Stimulated activated CD4-positive, alpha-beta T cell treated with anti-CD3 and anti-CD28 coated beads, Interleukin-1b, Interleukin-23, amount 100 ng/mL, for 4 hours (primary cell): ENCODE data around the gene TINCR.

ENCODE experiments used
- DNase-seq, 2 donors: peaks; one replicate each; pipeline ENCODE4 v3.0.0-alpha.2; 2020; ENCODE audit warnings: low read depth in 2 of 2

Gene TINCR

DNA sequence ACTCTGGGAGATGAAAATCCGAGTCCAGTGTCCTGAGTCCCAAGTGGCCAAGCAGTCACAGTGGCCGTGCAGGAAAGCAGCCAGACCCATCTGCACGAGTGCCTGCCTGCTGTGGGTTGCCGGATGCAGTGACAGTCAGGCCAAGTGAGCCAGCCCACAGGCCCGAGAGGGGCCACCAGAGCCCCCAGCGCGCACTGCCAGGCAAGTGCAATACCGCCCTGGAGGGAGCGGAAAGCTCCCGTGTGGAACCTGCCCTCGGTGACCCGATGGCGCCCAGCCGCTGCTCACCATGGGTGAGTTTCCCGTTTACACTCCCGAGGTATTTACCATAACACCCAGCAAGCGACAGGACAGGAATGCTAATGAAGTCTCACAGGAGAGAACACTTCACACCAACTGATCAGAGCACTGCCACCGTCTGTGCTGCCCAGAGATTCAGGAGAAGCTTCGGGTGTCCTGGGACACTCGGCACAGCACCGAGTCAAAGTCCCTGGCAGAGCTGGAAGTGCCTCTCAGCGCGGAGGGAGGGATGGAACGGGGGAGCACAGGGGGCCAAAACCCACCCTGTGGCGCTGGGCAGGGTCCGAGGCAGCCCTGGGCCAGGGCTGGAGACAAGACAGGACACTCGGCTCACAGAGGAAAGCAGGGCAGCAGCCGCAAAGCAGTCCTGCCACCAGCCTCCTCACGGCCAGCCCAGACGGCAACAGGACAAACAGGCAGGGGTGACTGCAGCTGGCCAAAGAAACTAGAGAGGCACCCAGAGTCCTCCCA lies 21.3 kb upstream of the TINCR start:
- DNase-seq, result no peak

DNA sequence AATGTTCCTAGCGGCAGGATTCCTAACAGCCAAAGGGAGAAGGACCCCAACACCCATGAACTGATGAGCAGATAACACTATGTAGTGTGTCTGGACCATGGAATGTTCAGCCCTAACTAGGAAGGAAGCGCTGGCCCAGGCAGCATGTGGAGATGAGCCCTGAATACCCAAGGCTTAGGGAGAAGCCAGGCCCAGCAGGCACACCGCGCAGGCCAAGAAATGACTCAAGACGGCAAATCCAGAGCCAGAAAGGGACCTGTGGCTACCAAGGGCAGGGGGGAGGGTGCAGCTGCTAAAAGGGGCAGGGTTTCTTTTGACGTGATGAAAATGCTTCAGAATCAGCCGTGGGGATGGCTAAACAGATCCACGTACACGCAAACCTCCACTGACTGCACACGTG lies 20.7 kb upstream of the TINCR start:
- no peak for DNase-seq

DNA sequence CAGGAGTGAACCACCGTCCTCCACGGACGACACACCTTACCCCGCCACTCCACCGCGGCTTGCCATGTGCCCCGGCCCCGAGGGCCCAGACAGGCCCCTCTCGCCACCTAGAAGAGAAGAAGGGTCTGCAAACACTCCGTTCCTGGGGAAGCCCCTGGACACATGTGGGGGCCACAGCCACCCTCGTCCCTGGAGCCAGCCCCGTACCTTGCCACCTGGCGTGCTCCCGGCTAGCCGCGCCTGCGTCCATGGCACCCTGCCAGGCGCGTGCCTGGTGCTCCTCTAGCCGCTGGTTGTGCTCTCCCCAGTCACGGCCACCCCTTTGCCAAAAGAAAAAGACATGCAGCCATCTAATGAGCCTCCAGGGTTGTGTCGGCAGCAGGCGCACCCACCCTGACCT lies 19.9 kb upstream of the TINCR start:
- no peak for DNase-seq

DNA sequence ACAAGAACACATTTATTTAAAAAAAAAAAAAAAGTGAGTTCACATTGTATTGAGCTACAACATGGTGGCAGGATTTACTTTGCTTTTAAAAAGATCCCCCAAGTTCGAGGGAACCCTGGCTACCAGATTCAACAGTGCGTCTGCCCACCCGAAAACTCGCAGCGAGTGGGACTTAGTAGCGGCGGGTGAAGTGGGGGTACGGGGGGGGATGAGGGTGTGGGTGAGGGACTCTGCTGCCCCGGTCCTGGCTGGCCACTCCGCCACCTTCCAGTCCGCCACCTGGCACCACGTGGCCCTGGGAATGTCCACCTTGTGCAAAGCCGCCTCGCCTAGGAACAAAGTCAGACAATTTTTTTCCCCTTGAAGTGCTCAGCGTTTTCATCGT lies 19.3 kb upstream of the TINCR start:
- no peak for DNase-seq

DNA sequence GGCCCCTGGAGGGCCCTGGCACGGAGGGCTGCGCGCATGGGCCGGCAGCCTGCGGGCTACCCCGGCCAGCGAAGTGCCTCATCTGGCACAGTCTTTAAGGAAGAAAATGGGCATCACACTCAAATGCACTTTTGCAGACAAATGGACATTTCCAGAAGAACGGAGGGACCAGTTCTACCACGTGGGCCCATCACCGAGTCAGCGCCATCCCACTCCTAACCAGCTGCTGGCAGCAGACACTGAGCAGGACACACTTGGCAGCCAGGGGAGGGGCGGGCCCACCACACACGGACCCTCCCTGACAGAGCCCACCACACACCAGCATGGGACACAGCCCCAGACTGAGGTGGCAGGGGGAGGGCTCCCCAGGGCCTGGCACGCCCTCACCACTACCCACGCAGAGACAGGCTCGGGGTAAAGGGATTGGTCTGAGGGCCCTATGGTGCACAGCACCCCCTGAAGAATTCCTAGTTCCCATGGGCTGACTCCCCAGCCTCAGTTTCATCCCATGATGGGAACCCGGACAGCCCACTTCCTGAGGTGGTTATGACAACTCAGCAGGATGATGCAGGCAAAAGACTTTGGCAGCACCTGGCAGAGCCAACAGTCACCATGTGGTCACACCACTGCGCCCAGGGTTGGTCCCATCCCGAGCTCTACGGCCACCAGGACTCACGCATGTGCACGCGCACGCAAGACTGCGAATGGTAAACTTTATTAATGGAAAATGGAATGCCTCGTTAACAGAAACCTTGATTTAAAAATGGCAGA lies 18.7 kb upstream of the TINCR start:
- no peak for DNase-seq

DNA sequence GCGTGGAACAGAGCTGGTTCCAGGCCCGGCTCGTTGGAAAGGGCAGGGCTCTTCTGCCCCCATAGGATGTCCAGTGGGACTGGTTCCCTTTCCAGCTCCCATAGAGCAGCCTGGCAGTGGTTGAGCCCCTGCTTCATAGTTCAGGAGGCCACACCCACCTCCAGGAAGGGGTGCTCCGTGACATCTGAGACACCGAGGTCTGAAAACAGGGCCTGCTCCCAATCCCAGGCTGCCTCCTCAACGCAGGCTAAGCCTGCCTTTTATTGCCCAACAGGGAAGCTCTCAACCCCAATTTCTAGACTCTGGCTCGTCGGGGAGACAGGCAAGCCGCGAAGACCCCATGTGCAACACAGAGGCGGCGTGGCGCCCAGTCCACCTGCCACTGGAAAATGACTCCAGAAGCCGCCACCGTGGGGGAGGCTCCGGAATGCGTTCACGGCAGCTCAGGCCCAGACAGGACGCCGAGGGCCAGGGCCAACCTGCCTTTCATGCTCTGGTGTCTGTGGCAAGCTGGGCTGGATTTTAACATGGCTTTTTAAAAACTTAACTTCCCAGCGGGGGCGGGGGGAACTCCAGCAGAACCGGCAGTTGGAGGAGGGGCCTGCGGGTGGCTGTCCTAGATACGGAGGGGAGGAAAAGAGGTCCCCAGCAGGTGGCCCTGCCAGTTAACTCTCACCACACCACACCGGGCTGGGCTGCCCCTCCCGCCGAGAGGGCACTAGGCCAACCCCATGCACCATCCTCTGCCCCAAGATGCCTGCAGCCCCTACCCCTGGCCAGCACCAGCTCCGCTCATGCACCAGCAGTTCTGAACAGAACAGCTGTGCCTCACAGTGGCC lies 17.9 kb upstream of the TINCR start:
- DNase-seq, result peak; percentile 18 to 42

DNA sequence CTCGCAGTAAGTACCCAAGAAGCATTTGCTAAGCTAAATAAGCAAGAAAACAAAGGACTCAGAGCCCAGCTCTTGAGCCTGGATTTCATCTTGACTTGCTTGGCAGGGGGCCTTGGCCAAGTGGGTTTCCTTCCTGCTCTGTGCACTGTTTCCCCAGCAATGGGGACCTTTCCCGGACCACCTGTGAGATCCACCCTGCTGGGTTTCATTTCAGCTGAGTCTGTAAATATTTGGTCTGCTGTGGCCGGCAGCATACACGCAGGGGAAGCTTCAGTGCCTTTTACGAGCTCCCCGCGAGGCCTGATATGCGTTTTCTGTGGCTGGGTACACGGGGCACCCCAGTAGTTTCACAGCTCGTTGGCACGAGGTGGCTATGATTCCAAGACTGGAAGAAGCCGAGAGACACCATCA lies 12.4 kb upstream of the TINCR start:
- no peak for DNase-seq

DNA sequence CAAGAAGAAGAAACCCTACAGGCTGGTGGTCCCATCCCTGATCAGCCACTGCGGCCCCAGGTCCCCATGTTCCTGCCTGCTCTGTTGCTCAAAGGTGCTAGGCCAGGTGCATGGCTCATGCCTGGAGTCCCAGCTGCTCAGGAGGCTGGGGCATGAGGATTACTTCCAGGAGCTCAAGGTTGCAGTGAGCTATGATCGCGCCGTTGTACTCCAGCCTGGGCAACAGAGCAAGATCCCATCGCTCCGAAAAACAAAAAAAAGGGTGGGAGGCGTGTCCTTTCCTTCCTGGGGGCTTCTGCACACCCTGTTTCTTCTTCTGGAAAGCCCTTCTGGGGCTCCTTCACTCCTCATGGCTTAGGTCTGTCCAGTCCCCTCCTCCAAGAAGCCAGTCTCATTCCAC lies 11.9 kb upstream of the TINCR start:
- DNase-seq, result no peak

DNA sequence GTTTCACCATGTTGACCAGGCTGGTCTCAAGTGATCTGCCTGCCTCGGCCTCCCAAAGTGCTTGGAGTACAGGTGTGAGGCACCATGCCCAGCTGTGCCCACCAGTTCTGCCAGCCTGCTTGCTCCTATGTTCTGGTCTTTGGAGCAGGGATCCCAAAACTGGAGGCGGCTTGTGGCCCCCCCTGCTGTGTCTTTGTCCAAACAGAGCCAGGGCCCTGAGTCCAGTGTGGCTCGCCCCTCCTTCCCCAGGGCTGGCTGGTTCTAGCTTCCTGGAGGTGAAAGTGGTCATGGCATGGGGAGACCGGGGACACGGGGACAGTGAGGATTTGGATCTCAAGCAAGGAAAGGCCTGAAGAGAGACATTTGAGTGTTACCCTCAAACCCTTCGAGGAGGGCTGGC lies 11.5 kb upstream of the TINCR start:
- DNase-seq, result no peak

DNA sequence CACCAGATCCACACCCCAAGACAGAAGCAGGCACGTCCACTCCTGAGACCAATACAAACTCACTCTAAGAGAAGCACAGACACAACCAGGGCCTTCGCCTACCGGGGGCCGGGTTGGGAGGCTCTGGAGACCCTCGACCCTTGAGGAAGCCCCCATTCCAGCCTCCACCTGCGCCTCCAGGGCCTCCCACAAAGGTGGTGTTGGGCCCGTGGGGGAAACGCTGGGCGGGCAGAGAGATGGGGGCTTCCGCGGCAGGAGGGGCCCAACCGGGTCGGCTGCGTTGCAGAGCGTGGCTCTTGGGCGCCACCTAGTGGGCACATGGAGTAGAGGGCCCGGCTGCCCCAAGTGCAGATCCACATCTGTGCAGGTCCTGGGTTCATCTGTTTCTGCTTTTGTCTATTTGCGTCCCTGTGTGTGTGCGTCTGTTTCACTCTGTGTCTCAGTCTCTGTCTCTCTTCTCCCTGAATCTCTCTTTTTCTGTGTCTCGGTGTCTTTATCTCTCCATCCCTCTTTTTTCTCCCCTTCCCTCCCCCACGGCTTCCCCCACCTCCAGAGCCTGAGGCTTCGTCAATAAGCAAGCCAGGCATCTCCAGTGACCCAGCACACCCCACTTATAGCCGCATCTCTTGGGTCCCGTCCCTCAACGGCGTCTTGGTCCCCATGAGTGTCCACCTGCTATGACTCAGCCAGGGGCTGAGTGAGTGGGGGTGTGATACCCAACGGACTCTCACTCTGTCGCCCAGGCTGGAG lies 10.5 kb upstream of the TINCR start:
- peak; percentile 70 for DNase-seq

DNA sequence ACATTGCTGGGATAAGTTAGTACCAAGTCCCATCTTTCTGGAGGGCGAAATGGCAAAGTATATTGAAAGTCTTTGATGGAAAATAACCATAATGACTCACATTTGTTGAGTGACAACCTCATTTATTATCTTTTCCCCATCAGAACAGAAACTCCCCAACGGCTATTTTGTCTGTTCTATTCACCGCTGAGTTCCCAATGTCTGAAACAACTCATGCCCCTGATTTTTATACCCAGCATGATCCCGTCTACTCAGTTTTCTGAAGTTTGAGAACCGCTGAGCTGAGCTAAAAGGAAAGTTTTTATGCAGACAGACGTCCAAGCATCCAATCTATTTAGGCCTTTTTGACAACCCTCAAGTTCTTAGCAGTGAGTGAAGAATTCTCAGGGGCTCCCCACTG lies 7.8 kb upstream of the TINCR start:
- DNase-seq, result no peak

DNA sequence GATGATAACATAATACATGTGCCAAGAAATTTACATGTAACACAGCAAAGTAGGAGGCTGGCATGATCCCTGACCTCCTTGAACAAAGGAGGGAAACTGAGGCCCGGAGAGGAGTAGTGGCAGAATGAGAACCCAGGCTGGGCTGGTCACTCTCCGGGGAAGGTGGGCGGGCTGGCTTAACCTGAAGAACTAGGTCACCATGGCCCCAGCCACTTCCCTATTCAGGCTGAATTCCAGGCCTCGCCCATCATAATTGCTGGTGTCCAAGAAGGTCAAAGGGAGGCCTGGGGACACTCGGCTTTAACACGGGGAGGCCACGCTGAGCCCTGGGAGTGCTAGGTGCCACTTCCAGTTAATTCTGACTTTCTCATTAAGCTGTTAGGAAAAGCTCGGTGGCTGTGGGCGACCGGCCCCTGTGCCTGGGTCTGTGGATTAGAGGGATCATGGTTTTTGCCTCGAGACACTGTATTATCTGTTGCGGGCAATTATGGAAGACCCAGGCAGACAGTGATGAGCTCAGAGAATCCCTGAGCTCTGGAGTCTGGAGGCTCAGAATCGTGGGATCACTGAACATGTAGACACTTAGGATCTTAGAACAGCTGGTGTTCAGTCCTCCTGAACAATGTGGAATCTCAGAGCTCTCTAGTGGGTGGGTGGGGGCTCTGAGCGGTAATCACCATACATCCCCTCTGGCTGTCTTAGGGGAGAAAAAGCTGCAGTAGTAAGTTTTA lies 5.0 kb upstream of the TINCR start:
- DNase-seq, result no peak

DNA sequence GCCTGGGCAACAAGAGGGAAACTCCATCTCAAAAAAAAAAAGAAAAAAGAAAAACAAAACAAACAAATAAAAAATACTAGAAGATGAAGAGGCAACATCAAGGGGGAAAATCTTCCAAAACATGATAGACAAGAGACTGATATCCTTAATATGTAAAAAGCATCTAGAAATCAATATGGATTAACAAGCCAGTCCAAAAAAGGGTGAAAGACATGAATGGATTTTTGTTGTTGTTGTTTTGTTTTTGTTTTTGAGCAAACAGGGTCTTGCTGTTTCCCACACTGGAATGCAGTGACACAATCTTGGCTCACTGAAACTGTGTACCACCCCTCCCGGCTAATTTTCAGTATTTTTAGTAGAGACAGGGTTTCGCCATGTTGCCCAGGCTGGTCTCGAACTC lies 4.0 kb upstream of the TINCR start:
- no peak for DNase-seq

DNA sequence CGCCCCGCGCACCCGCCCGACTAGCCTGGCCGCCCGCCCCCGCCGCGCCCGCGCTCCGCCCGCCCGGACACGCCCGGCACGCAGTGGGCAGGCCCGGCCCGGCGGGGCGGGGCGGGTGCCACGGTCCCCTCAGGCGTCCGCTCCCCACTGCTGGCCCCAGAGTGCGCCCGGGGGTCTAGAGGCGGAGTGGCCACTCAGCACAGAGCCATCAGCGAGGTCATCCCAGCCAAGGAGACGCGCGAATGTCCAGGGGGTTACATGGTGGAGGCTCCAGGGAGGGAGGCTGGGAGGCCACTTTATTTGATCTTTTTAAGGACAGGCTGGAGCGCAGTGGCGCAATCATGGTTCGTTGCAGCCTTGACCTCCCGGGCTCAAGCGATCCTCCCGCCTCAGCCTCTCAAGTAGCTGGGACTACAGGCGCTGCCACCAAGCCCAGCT lies 236 bp upstream of the TINCR start:
- DNase-seq, result no peak

DNA sequence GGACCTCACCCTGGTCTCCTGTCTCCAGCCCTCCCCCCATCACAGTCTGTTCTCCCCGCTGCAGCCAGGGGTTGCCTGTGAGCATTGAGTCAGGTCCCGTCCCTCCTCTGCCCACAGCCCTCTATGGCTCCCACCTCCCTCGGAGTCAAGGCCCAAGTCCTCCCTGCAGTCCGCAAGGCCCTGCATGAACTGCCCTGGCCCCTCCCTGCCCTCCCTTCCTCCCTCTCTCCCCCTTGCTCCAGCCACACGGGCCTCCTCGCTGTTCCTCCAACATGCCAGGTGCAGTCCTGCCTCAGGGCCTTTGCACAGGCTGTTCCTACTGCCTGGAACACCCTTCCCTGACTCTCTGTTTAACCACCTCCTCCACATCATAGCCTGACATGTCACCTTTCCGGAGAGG lies 2.8 kb downstream of the TINCR start:
- no peak for DNase-seq

DNA sequence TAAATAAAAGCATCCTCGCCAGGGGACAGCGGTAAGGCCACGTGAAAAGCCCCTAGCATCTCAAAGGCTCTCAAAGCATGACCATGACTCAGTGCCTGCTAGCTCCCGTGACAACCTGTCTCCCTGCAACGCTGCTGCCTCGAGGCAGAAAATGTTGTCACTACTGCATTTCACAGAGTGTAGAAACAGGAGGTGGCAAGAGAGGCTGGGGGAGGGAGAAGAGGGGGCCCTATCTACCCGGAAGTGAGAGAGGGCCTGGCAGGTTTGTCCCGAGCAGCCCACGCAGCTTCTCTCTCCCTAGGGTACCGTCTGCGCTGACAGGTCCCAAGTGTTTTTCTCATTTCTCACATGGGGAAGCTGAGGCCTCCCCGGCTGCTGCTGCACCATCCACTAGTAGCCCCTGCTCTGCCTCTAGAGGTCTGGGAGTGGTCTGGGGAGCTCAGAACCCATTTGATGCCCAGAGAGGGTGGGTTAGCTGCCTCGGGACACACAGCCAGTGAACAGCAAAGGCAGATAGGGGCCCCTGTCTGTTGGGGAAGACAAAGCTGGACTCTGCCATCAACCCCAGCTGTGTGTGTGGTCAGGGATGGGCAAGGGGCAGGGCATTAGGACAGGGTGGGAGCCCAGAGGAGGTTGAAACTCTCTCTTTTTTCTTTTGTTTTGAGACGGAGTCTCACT lies 3.7 kb downstream of the TINCR start:
- no peak for DNase-seq

DNA sequence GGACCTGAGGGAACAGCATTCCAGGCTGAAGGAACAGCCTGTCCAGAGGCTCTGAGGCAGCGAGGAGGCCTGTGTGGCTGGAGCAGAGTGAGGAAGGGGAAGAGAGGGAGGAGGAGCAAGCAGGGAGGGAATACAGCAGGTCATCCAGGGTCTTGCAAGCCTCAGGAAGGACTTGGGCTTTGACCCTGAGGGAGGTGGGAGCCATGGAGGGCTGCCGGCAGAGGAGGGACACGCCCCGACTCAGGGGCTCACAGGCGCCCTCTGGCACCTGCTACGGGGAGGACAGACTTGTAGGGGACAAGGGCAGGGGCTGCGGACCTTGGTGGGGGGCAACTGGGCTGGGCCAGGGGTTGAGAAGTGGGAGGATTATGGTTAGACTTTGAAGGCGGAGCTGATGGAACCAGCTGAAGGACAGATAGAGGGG lies 4.7 kb downstream of the TINCR start:
- no peak for DNase-seq

DNA sequence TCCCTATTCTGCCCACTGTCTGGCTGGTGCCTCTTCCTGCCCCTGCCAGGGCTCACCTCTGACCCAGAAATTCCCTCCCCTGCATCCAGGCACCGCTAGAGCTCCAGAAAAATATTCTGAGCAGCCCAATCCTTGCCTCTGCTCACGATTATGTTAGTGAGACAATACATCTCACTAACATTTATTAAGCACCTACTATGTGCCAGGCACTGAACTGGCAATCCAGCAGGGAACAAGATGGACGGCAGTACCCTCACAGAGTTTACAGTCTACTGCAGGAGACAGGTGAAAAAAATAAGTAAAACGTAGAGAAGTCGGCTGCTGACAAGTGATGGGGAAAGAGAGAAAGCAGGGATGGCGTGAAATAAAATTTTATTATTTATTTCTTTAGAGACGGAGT lies 5.5 kb downstream of the TINCR start:
- no peak for DNase-seq

DNA sequence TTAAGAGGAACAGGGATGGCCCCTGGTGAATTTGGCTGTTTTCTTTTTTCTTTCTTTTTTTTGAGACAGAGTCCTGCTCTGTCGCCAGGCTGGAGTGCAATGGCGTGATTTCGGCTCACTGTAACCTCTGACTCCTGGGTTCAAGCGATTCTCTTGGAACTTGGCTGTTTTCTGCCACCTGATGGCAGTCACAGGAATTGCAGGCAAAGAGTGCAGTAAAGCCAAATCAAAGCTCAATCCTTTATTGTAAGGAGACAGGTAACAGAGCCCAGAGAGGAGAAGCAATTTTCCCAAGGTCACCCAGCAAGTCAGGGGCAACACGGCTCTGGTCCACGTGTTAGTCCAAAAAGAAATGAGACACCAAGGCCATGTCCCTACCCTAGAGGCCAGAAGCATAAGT lies 6.2 kb downstream of the TINCR start:
- DNase-seq, result no peak

DNA sequence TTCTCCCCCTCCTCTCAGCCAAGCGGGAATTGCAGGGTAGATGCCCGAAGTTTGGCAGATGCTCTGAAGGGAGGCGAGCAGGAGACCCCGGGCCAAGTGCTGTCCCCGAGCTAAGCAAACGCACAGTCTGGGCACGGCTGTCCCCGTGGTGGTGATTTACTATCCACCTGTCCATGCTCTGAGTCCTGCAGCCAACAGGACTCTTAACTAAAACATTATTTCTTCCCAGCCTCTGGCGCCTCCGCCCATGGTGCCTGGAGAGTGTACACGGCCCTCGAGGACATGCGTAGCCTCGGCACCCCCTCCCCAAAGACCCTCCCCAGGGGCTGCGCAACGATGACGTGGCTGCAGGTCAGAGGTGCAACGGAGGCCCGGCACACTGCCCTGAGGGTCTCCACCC lies 7.6 kb downstream of the TINCR start:
- DNase-seq, result no peak

DNA sequence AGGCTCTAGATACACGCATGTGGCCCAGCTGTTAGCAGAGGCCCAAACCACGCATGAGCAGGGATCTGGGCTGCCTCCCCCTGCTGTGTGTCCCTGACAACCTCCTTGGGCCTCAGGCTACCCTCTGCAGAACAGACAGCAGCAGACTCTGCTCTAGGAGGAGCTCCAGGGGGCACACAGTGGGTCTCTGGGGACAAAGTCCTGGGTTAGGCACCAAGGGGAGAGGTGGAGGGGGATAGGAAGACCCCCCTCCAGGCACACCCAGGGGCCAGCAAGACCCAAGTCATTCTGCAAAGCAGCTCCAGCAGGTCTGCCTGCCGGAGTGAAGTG lies 8.0 kb downstream of the TINCR start:
- no peak for DNase-seq
